Keratinocyte (primary cell): ENCODE measurements around the gene ARL15. TPM values are rescaled to one million over a fixed set of nuclear protein-coding genes. Genes with fewer than 3 reads are reported as not detected.

Source experiments
- DNase-seq: peaks from one replicate; pipeline ENCODE4 v3.0.0-alpha.2; 2011; ENCODE audit warnings: low read depth, missing footprints, low spot score
- FAIRE-seq: peaks from 2 replicates; lab custom pipeline; 2011; peaks lifted over from hg19 to GRCh38; lab: Jason Lieb, UNC
- H2AFZ ChIP-seq: 2 replicates; pipeline ENCODE4 v1.6.0; 2012; ENCODE audit warnings: low read length, control low read depth, inconsistent platforms; ENCODE audit not compliant: control insufficient read depth
- H3K27ac ChIP-seq: 2 replicates; pipeline ENCODE4 v1.5.1; 2011; ENCODE audit warnings: low read length; ENCODE audit not compliant: control insufficient read depth, insufficient read depth
- H3K27me3 ChIP-seq: 3 replicates; pipeline ENCODE4 v1.6.0; 2011; ENCODE audit warnings: low read length; ENCODE audit not compliant: control insufficient read depth, insufficient read depth; ENCODE audit errors: extremely low read depth
- H3K36me3 ChIP-seq, 2 experiments: 2 replicates in 1 of 2; 3 replicates in 1 of 2; pipeline ENCODE4 v1.5.1; 2011; ENCODE audit warnings: low read length in 2 of 2, mild to moderate bottlenecking in 1 of 2; ENCODE audit not compliant: control insufficient read depth in 2 of 2, insufficient read depth in 2 of 2; ENCODE audit errors: extremely low read depth in 1 of 2
- H3K4me1 ChIP-seq: 3 replicates; pipeline ENCODE4 v1.5.1; 2011; ENCODE audit warnings: low read length; ENCODE audit not compliant: control insufficient read depth, insufficient read depth; ENCODE audit errors: extremely low read depth
- H3K4me2 ChIP-seq: 3 replicates; pipeline ENCODE4 v1.6.0; 2011; ENCODE audit warnings: low read depth, low read length; ENCODE audit not compliant: control insufficient read depth, insufficient read depth; ENCODE audit errors: extremely low read depth
- H3K4me3 ChIP-seq, 3 experiments: fragments of 200-600 bp in 1 of 3; sonication (generic) in 1 of 3; 2 replicates in 2 of 3; 3 replicates in 1 of 3; pipeline ENCODE4 v1.5.1; 2011 to 2016; ENCODE audit warnings: low read length in 3 of 3, mild to moderate bottlenecking in 3 of 3, control low read depth in 2 of 3, inconsistent platforms in 1 of 3, low read depth in 1 of 3, mixed read lengths in 1 of 3, mixed run types in 1 of 3, moderate library complexity in 1 of 3; ENCODE audit not compliant: control insufficient read depth in 2 of 3, insufficient read depth in 2 of 3; ENCODE audit errors: extremely low read depth in 1 of 3
- H3K79me2 ChIP-seq: 2 replicates; pipeline ENCODE4 v1.6.0; 2012; ENCODE audit warnings: low read length; ENCODE audit not compliant: control insufficient read depth, insufficient read depth
- H3K9ac ChIP-seq: 3 replicates; pipeline ENCODE4 v1.6.0; 2011; ENCODE audit warnings: low read length; ENCODE audit not compliant: control insufficient read depth, insufficient read depth; ENCODE audit errors: extremely low read depth
- H3K9me1 ChIP-seq: 3 replicates; pipeline ENCODE4 v1.6.0; 2011; ENCODE audit warnings: low read length; ENCODE audit not compliant: control insufficient read depth, insufficient read depth; ENCODE audit errors: extremely low read depth
- H3K9me3 ChIP-seq: 2 replicates; pipeline ENCODE4 v1.5.1; 2012; ENCODE audit warnings: low read depth, low read length; ENCODE audit not compliant: control insufficient read depth
- H4K20me1 ChIP-seq: 3 replicates; pipeline ENCODE4 v1.6.0; 2011; ENCODE audit warnings: low read length; ENCODE audit not compliant: control insufficient read depth, insufficient read depth; ENCODE audit errors: extremely low read depth
- CTCF ChIP-seq, 3 experiments: IDR thresholded peaks in 1 of 3; conservative IDR thresholded peaks in 1 of 3; optimal IDR thresholded peaks in 1 of 3; 2 replicates in 2 of 3; 3 replicates in 1 of 3; pipeline versions ENCODE3 to v1.5.1; 2011; ENCODE audit warnings: low read length in 3 of 3, mild to moderate bottlenecking in 3 of 3, moderate library complexity in 2 of 3, control low read depth in 1 of 3, inconsistent platforms in 1 of 3; ENCODE audit not compliant: insufficient read depth in 2 of 3; ENCODE audit errors: extremely low read depth in 1 of 3
- EZH2 ChIP-seq: IDR thresholded peaks from one replicate; pipeline ENCODE4 v1.6.1; 2012; ENCODE audit warnings: inconsistent platforms, mild to moderate bottlenecking, low read length, moderate library complexity
- dilution Hi-C: fragments of 300-500 bp; cut with MboI; formaldehyde crosslinking; loops from one replicate; pipeline ENCODE4 v1.7.0; 2020; ENCODE audit warnings: low sequenced_read_pairs; ENCODE audit not compliant: extremely low pct_ligation_motif_present
- polyA plus RNA-seq, 5 experiments: library from polyadenylated mRNA; depleted of rRNA in 3 of 5; stranded (reverse) in 3 of 5; stranded (forward) in 1 of 5; unstranded in 1 of 5; fragments of >200 nt; gene quantifications; 1 replicate in 1 of 5; 2 replicates in 3 of 5; 3 replicates in 1 of 5; pipeline versions ENCODE4 v1.2.1 to v1.2.3, GENCODE V29; 2011 to 2012; ENCODE audit warnings: missing spikeins in 2 of 5, low read depth in 1 of 5, low replicate concordance in 1 of 5

ARL15 gene
- polyA plus RNA-seq, 1 donor (not counting 4 experiments of a cell fraction or from before 2014, with no cell fraction given), result 19.7 TPM

- no peaks in the 10 kb centered on the region for H3K27me3 ChIP-seq
- no peak overlapping the region for H3K4me3 ChIP-seq
- no peak overlapping the region for H2AFZ ChIP-seq
- no peak overlapping the region for H3K4me2 ChIP-seq
- H3K9me1 ChIP-seq, result no peaks in the 10 kb centered on the region
- dilution Hi-C loops, result no loop called here
- TF ChIP-seq CTCF (optimal IDR thresholded peaks at IDR 0.05 in 1 of 3, IDR thresholded peaks at IDR 0.05 in 1 of 3, conservative IDR thresholded peaks at IDR 0.05 in 1 of 3; ENCODE audit: extremely low read depth in 1 of 3, insufficient read depth in 2 of 3, low read length in 3 of 3) (no peak), EZH2 (no peak)
- no peak for FAIRE-seq
- no peak overlapping the region for H3K9ac ChIP-seq
- no peaks in the 10 kb centered on the region for H3K79me2 ChIP-seq
- DNase-seq, result no peak
- H3K4me1 ChIP-seq, result no peaks in the 10 kb centered on the region
- H4K20me1 ChIP-seq, result no peaks in the 10 kb centered on the region
- no peaks in the 10 kb centered on the region for H3K9me3 ChIP-seq
- H3K27ac ChIP-seq, result no peak overlapping the region
- H3K36me3 ChIP-seq, result no peaks in the 10 kb centered on the region
These were observed 86.1 kb downstream of the ARL15 start for GRCh38 chr5:54224103-54224826.

- Histone ChIP-seq H2AFZ (no peak overlapping the region), H3K27ac (no peak overlapping the region), H3K4me1 (no peaks in the 10 kb centered on the region), H3K9me3 (no peaks in the 10 kb centered on the region), H3K27me3 (no peaks in the 10 kb centered on the region), H3K36me3 (no peaks in the 10 kb centered on the region), H3K9me1 (no peaks in the 10 kb centered on the region), H3K9ac (no peak overlapping the region), H3K4me2 (no peak overlapping the region), H3K4me3 (no peak overlapping the region), H3K79me2 (no peaks in the 10 kb centered on the region), H4K20me1 (no peaks in the 10 kb centered on the region)
- dilution Hi-C loops, result no loop called here
- DNase-seq (no peak), FAIRE-seq (no peak)
- TF ChIP-seq CTCF (optimal IDR thresholded peaks at IDR 0.05 in 1 of 3, IDR thresholded peaks at IDR 0.05 in 1 of 3, conservative IDR thresholded peaks at IDR 0.05 in 1 of 3; ENCODE audit: extremely low read depth in 1 of 3, insufficient read depth in 2 of 3, low read length in 3 of 3) (no peak), EZH2 (no peak)
These were observed 88.0 kb downstream of the ARL15 start for GRCh38 chr5:54222336-54222735.
